Measurements from ENCODE around the gene ZNF23. TPM values are rescaled to one million over a fixed set of nuclear protein-coding genes. Genes with fewer than 3 reads are reported as not detected.
"Not testable (repeated sequence)": the region's sequence is repeated elsewhere in the genome, so short reads cannot be mapped to it uniquely, and the experiment has no call there.

ZNF23 gene
- 10 to 100 TPM; 17.0 to 20.0 (median 18.0) TPM for polyA plus RNA-seq (ENCODE audit: insufficient read length in 4 of 4)

- peak; percentile 56 to 63 (median 60) for DNase-seq (ENCODE audit: low read depth in 4 of 4, low spot score in 3 of 4)
Measured at GRCh38 chr16:71461686-71462648, at the start of gene ZNF23. ZNF23 (minus strand) TSS chr16:71462247; CDS start chr16:71456796, 5,451 bp downstream.

GRCh38 chr16:71507061-71507460 lies 45.0 kb upstream of the ZNF23 start:
- no peak for DNase-seq (ENCODE audit: low read depth in 4 of 4, low spot score in 3 of 4)

DNA sequence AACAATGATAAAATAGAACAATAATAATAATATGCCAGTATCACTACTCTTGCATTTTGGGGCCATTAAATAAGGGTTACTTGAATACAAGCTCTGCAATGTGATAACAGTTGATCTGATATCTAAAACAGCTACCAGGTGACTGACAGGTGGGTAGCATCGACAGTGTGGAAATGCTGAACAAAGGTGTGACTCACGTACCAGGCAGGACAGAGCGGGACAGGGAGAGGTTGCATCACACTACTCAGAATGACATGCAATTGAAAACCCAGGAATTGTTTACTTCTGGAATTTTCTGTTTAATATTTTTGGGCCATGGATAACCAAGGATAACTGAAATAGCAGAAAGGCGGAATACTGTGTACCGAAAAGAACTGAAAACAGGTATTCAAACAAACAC lies 42.9 kb upstream of the ZNF23 start:
- DNase-seq (ENCODE audit: low read depth in 4 of 4, low spot score in 3 of 4) = no peak

GRCh38 chr16:71504051-71504450 lies 42.0 kb upstream of the ZNF23 start:
- not testable (repeated sequence) for DNase-seq (ENCODE audit: low read depth in 4 of 4, low spot score in 3 of 4)

GRCh38 chr16:71501547-71501946 lies 39.5 kb upstream of the ZNF23 start:
- no peak for DNase-seq (ENCODE audit: low read depth in 4 of 4, low spot score in 3 of 4)

DNA sequence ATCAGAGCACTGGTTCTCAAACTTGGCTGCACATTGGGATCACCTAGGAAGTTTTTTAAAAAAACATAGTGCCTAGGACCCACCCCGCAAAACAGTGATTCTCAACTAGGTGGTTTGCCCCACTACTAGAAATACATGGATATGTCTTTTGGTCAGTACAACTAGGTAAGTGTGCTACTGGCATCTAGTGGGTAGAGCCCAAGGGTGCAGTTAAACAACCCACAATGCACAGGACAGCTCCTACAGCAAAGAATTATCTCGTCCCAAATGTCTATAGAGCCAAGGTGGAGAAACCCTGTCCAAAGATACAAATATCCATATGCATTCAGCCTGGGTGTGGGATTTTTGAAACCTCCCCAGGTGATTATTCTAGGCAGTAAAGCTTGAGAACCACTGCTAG lies 38.9 kb upstream of the ZNF23 start:
- no peak for DNase-seq (ENCODE audit: low read depth in 4 of 4, low spot score in 3 of 4)

GRCh38 chr16:71499775-71500364 lies 37.8 kb upstream of the ZNF23 start:
- DNase-seq (ENCODE audit: low read depth in 4 of 4, low spot score in 3 of 4) = peak; percentile 16 to 44 (median 32)

GRCh38 chr16:71498031-71498430 lies 36.0 kb upstream of the ZNF23 start:
- DNase-seq (ENCODE audit: low read depth in 4 of 4, low spot score in 3 of 4) = no peak

DNA sequence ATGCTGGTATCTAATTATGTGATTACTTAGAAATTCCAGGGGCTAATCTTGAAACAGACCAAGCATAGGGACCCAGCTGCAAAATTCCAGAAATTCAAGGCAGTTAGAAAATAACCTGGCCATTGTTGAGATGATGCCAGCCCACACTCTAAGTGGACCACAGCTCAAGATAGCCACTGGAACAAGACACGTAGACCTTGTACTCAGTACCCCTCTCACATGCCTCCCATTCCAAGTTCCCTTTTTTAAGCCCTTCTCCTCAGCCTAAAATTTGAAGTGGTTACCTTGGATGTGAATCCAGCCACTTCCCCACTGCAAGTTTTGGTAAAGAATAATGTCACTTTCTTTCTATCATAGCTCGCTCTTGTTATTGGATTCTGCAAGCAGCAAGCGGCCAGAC lies 31.2 kb upstream of the ZNF23 start:
- no peak for DNase-seq (ENCODE audit: low read depth in 4 of 4, low spot score in 3 of 4)

- DNase-seq (ENCODE audit: low read depth in 4 of 4, low spot score in 3 of 4) = no peak
Measured at GRCh38 chr16:71492786-71493185, 30.7 kb upstream of the ZNF23 start.

DNA sequence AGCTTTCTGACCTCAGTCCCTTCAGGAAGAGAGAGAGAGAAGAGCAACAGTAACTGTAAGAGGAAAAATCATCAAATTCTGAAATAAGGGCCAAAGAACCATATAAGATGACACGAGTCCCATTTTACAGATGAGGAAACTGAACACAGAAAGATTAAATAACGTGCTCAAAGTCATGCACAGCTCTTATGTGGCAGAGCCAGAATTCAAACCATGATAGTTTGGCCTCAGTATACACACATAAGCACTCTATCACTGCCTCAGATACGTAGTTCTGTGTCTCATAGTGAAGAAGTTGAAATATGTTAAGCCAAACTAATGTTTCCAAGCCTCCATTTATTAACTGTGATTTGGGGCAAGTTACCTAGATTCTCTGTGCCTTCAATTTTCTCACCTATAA lies 29.0 kb upstream of the ZNF23 start:
- no peak for DNase-seq (ENCODE audit: low read depth in 4 of 4, low spot score in 3 of 4)

DNA sequence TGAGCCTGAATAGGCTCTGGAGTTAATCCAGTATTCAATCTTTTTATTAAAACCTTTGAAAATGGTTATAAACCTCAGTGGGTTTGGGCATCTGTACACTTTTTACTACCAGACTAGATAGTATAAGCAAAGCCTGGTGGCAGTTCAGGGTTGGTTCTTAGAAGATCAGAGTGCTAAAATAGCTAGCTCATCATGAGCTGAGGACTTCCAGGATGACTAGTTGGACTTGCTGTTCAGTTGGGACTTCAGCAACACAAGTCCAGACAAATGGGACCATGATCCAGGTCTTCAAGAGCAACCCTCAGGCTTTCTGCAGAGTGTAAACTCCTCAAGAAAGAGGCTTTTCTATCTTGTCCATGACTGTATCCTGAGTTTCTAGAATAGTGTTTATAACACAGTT lies 28.3 kb upstream of the ZNF23 start:
- no peak for DNase-seq (ENCODE audit: low read depth in 4 of 4, low spot score in 3 of 4)

DNA sequence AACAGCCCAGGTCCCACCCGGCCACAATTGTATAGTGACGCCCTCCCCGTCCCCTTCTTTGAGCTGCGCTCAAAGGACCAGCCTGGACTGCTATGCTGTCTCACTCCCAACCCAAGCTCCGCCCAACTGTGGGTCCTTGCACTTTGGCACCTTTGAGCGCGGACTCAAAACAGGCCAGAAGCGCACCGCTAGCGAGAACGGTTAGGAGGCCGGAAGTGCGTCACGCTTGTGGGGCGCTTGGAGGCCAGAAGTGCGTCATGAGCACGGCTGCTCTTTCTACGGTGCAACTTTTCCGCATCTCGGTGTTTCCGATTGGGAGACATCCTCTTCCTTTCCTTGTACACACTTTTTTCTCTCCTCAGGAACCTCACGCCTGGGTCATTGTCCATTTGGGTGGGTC lies 27.1 kb upstream of the ZNF23 start, which contains the start of gene ZNF19:
ZNF19 (minus strand) TSS at position 203 of the 400 bp plus-strand sequence. CDS start 7,210 bp downstream, outside the sequence.
- DNase-seq (ENCODE audit: low read depth in 4 of 4, low spot score in 3 of 4) = no peak

DNA sequence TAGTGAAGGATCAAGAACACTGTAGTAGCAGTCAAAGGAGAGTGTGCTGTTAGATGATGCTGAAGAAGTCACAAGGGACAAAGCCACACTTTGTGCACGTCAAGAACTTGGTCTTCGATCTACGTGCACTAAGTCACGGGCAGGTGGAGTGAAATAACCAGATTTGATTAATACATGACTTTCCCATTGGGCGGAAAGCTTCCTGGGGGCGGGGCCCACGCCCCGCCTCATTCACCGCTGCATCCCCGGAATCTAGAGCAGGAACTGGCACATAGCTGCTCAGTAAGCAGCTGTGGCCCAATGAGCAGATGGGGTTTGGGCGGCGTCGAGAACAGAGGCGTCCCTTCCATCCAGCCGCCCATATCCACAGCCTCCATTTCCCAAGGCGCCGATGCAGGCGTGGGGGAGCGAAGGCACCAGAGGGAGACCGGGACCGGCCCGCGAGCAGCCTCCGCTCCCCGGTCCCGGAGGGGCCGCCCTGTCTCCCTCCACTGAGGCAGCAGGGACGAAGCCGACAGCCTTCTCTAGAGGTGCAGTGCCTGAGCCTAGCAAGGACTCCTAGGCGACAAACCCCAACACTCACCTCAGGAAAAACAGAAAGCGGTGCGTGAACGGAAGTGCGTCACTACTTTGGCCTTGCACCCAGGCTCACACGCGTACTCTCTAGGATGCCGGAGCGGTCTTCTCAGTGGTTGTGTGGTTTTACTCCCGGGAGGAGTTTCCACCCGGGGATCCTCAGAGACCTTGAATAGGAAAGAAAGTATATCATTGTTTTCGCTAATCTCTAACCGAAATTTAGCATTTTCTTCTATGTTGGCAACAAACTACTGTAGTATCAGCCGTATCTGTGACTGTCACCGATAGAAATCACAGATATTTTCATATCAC lies 22.2 kb upstream of the ZNF23 start:
- DNase-seq (ENCODE audit: low read depth in 4 of 4, low spot score in 3 of 4) = peak; percentile 77 to 82 (median 80)

GRCh38 chr16:71482569-71482968 lies 20.5 kb upstream of the ZNF23 start:
- no peak for DNase-seq (ENCODE audit: low read depth in 4 of 4, low spot score in 3 of 4)

DNA sequence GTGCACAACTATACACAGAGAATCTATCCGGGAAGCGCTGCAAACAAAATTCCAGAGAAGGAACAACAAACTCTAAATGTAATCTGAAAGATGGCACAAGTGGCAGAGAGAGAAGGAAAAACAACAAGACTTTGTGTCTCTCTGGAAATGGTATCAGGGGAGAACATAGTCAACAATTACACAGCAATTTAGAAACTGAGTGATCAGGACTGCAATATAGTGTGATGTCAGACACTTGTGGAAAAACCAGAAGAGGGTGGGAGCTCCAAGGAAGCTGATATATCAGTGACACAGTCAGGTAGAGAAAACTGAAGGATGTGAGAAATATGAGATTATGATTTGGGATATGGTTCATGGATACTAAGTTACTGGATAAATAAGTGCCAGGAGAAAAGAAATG lies 18.9 kb upstream of the ZNF23 start:
- no peak for DNase-seq (ENCODE audit: low read depth in 4 of 4, low spot score in 3 of 4)

- no peak for DNase-seq (ENCODE audit: low read depth in 4 of 4, low spot score in 3 of 4)
Measured at GRCh38 chr16:71479420-71479819, 17.4 kb upstream of the ZNF23 start.

- DNase-seq (ENCODE audit: low read depth in 4 of 4, low spot score in 3 of 4) = no peak
Measured at GRCh38 chr16:71476457-71477124, 14.5 kb upstream of the ZNF23 start.

- no peak for DNase-seq (ENCODE audit: low read depth in 4 of 4, low spot score in 3 of 4)
Measured at GRCh38 chr16:71474864-71475263, 12.8 kb upstream of the ZNF23 start.

GRCh38 chr16:71473891-71474290 lies 11.8 kb upstream of the ZNF23 start:
- no peak for DNase-seq (ENCODE audit: low read depth in 4 of 4, low spot score in 3 of 4)

All from left renal pelvis (tissue), 4 donors.